Measurements from ENCODE around the gene BANP.
A peak's percentile ranks its signal among the peaks of the same experiment; 100 is the strongest.
"Not testable (repeated sequence)": the region's sequence is repeated elsewhere in the genome, so short reads cannot be mapped to it uniquely, and the experiment has no call there.

BANP gene

DNA sequence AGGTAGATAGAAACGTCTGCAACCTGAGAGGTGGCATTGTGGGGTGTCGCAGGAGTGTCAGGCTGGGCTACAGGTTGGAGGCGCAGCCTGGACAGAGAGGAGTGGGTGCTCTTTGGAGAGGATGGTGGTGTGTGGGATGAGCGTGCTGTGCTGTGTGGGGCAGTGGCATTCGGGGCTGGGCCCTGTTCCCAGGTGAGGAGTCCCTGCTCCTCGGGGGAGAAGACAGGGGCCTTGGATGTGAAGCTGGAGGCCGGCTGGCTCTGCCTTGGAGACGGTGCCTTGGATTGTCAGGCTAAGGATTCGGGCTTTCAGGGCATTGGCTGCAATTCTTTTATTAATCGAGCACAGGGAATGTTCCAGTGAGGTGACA lies 69.3 kb downstream of the BANP start:
- DNase-seq (ENCODE audit: low read depth), result no peak
- no peak overlapping the region for H3K4me3 ChIP-seq (ENCODE audit: low read depth, low read length)
- TF ChIP-seq, protein P1, sequence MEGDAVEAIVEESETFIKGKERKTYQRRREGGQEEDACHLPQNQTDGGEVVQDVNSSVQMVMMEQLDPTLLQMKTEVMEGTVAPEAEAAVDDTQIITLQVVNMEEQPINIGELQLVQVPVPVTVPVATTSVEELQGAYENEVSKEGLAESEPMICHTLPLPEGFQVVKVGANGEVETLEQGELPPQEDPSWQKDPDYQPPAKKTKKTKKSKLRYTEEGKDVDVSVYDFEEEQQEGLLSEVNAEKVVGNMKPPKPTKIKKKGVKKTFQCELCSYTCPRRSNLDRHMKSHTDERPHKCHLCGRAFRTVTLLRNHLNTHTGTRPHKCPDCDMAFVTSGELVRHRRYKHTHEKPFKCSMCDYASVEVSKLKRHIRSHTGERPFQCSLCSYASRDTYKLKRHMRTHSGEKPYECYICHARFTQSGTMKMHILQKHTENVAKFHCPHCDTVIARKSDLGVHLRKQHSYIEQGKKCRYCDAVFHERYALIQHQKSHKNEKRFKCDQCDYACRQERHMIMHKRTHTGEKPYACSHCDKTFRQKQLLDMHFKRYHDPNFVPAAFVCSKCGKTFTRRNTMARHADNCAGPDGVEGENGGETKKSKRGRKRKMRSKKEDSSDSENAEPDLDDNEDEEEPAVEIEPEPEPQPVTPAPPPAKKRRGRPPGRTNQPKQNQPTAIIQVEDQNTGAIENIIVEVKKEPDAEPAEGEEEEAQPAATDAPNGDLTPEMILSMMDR (IDR thresholded peaks at IDR 0.05; ENCODE audit: control insufficient read depth, extremely low read depth, insufficient read depth), result no peak

DNA sequence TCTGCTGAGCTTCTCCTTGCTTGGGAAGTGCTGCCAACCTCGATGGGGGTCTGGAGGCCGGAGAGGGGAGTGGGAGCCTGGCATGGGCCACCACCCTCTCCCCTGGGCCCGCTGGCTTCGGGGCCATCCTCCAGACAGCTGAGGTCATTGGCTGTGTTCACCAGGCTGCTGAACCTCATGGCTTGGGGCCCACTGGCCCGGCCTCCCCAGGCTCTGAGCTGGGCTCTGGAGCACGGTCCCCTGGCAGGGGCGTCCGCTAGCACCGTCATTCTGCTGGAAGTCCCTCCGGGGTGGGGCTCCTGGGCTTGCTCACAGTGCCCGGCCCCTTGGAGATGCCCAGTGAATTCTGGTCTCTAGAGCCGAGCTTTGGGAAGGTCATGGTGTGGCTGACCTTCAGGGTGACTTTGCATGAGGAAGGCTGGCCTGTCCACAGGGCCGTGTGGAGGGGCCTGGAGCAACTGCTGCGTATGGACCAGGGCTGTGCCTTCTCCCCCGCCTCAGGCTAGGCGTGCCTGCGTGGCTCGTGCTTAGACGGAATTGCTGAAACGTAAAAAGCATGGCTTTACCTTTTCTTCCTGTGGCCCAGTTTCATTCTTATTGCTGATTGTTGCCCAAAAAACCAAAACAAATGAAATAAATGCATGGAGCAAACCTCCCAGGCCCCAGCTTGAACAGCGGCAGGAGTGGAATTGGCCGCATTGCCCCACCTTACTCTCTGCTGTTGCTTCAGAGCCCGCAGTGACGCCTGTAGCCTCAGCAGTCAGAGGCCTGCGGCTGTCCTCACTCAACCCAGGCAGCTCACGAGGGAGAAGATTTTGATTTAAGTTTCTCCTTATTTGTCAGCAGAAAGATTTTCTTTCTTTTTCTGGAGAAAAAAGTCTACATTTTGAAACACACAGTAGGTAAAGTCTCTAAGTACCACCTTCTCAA lies 70.1 kb downstream of the BANP start:
- DNase-seq (ENCODE audit: low read depth); H3K4me3 ChIP-seq (ENCODE audit: low read depth, low read length): not testable (repeated sequence)

DNA sequence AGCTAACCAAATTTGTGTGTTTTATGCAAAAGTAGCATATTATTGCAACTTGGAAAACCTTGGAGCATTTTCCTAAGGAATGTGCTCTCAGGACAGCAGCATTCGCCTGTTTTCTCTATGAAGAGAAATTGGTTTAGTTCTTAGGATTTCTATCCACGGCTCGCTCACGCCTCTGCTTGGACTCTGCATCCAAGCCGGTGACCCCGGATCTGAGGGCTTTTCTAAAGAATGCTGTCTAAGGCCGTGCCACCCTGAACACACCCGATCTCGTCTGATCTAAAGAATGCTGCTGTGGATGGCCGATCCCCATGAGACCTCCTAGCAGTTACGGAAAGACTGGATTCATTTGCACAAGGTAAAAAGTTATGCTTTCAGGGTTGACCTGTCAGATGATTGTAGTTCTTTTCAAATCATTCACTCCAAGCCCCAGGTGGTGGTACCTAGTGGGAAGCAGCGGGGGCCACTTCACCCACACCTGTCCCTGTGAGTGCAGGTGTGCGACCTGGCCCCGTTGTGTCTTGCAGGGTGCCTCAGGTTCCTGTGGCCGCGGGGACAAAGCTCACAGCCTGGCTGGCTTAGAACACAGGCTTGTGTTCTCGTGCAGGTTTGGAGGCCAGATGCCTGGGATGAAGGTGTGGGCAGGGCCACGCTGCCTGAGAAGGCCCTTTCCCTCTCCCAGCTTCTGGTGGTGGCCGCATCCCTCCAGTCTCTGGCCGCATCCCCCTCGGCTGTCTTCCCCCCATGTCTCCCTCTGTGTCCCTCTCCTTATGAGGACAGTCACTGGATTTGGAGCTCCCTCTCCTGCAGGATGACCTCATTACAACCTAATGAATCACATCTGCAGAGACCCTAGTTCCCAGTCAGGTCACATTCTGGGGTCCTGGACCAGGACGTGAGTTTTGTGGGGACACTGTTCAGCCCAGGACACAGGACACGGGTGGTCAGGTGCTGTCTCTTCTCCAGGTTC lies 71.1 kb downstream of the BANP start:
- DNase-seq (ENCODE audit: low read depth), result no peak
- TF ChIP-seq, protein P1 (IDR thresholded peaks at IDR 0.05; ENCODE audit: control insufficient read depth, extremely low read depth, insufficient read depth), result no peak
- H3K4me3 ChIP-seq (ENCODE audit: low read depth, low read length), result no peak overlapping the region

DNA sequence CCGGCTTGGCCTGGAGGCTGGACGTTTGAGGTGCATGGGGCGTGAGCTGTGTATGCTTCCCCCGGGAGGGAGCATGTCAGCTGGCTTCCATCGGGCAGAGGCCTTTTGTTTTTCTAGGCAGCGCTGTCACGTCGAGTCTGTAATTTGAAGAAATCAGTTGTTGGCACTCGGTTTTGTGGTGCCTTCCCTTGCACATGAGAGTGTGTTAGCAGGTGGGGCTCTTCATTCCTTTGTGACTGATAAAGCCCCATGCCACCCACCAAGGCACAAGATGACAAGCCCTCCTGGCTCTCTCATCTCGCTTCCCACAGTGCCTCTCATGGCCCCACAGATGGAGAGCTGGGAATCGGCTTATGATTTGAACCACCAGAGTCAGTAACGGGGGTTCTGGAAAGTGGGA lies 72.1 kb downstream of the BANP start:
- TF ChIP-seq, protein P1 (IDR thresholded peaks at IDR 0.05; ENCODE audit: control insufficient read depth, extremely low read depth, insufficient read depth), result no peak

DNA sequence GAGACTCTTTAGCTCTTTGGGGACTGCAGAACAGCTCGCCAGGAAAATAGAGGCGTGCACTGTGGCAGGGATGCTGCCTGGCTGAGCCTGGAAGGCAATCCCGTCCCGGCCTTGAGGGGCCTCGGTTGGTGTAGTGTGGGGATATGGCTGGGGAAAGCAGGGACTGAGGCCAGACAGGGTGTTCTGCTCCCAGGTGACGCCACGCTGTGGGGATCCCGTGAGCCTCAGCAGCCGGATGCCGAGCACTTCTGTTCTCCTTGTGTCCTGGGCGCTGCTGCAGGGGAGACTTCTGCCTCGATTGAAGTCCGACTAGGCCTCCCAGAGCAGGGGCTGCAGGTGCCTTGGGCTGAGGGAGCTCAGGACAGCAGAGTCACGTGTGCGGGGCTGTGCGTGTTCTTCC lies 72.6 kb downstream of the BANP start:
- TF ChIP-seq, protein P1 (IDR thresholded peaks at IDR 0.05; ENCODE audit: control insufficient read depth, extremely low read depth, insufficient read depth), result no peak

More for the DNA sequence above, 72.1 kb downstream of the BANP start:
- DNase-seq (ENCODE audit: low read depth), result no peak
- no peak overlapping the region for H3K4me3 ChIP-seq (ENCODE audit: low read depth, low read length)

DNA sequence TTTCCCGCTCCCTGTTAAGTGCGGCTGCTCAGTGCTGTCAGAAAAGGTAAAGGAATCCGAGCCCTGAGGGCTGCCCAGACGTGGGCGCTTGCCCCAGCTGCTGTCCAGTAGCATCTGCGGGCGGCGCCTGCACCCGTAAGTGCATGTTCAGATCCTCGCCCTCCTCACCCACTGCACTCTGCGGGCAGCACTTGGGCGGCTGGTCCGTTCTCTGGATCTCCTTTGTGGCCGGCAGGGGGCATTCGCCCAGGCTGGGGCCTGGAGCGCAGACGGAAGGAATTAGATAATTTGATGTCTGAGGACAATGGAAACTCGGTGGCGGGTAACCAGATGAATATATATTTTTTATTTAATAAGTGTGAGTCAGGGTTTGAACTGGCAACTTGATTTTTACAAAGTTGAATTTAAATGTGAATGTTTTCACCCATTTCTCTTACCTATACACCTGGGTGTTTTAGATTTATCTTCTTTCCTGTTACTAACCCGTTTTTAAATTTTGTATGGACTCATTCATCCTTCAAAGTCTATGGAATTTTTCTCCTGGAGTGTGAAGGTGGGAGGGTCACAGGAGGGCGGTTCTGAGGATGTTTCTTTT lies 73.4 kb downstream of the BANP start:
- H3K4me3 ChIP-seq (ENCODE audit: low read depth, low read length); DNase-seq (ENCODE audit: low read depth): not testable (repeated sequence)
- TF ChIP-seq, protein P1 (IDR thresholded peaks at IDR 0.05; ENCODE audit: control insufficient read depth, extremely low read depth, insufficient read depth), result peak; percentile 25; the same call in 1 of the 2 replicates

More for the DNA sequence above, 72.6 kb downstream of the BANP start:
- no peak overlapping the region for H3K4me3 ChIP-seq (ENCODE audit: low read depth, low read length)
- DNase-seq (ENCODE audit: low read depth), result no peak

DNA sequence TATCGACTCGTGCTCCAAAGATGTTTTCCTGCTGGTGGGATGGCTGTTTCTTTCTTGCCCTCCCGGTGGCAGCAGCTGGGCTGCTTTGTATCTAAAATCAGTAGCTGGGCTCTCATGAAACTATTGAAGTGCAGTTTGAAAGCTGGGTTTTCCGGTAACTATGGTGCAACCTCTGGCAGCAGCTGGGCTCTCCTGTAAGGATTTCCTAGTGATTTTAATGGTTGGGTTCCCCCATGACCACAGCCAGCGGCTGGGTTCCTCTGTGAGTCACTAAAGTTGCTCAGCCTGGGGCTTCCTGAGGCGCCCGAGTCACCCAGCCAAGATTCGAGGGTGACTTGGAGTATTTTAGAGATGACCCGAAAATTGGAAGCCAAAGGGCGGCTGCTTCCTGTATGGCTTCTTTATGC lies 73.9 kb downstream of the BANP start:
- DNase-seq (ENCODE audit: low read depth); H3K4me3 ChIP-seq (ENCODE audit: low read depth, low read length): not testable (repeated sequence)

DNA sequence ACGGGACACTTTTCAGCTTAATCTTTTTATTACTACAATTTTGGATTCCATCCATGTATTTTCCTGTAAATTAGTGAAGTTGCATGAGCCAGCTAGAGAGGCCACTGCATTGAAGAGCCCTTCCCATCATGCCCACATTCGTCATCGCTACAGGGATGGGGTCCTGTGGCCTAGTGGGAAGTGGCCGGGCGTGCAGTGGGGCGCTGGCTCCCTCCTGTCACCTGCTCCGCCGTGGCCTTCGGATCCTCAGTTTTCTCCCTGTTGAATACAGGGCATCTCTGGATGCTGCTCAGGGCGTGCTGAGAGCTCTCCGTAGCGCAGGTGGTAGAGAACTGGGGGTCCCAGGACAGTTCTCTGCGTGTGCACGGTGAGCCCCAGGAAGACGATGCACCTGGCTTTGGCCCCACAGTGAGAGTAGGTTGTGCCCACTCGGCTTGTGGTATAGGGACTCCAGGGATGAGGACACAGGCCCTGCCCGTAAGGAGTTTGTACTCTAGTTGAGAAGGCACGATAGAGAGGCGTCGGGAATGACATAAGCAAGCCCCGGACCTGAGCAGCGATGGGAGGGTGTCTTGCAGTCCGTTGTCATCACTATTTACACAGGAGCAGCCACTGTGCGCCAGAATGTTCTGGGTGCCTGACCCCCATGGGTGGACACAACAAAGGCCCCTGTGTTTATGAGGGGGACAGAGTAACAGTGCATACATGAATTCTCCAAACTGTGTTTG lies 74.8 kb downstream of the BANP start:
- H3K4me3 ChIP-seq (ENCODE audit: low read depth, low read length); DNase-seq (ENCODE audit: low read depth): not testable (repeated sequence)
